HCT116 (cell line): ENCODE data around the gene SPEN. TPM values are rescaled to one million over a fixed set of nuclear protein-coding genes. Genes with fewer than 3 reads are reported as not detected.

ENCODE experiments used
- ATAC-seq: fragments of 200-7000 bp; cut with Tn5 transposase; 2 replicates; pipeline ENCODE4 v1.9.1; 2020; ENCODE audit warnings: mild to moderate bottlenecking, moderate library complexity
- BruUV-seq: library from RNA; stranded (reverse); fragments of 400-500 nt; replicated peaks from 2 replicates; lab custom pipeline; 2021; lab: Mats Ljungman, UMichigan
- CTCF ChIA-PET: fragments of 300-600 bp; sonication (Branson Sonifier 250); formaldehyde crosslinking; loops from one replicate; lab custom pipeline; 2021; ENCODE audit warnings: antibody characterized with exemption; lab: Charles Lee
- POLR2A ChIA-PET: fragments of 300-600, 350-600 bp; sonication (Branson Sonifier 250); formaldehyde crosslinking; loops from one replicate; lab custom pipeline; 2021; ENCODE audit warnings: antibody characterized with exemption; lab: Charles Lee
- RAD21 ChIA-PET, 2 experiments: fragments of 300-600 bp; sonication (Branson Sonifier 250); formaldehyde crosslinking; loops; one replicate each; lab custom pipeline; 2023; ENCODE audit warnings: low total read pairs in 2 of 2; ENCODE audit not compliant: uncharacterized antibody in 2 of 2, unreplicated experiment in 2 of 2, low non-redundant PET in 1 of 2; lab: Charles Lee
- DNase-seq: peaks from one replicate; pipeline ENCODE4 v3.0.0-alpha.2; 2010; ENCODE audit warnings: low read depth, low spot score
- H2AFZ ChIP-seq: fragments of 200-600 bp; shearing (Covaris generic), sonication (generic); 2 replicates; pipeline ENCODE4 v1.6.1; 2017; ENCODE audit warnings: low read depth, mixed run types, mixed read lengths, antibody characterized with exemption, low read length; ENCODE audit not compliant: poor library complexity, severe bottlenecking
- H3K27ac ChIP-seq: 2 replicates; pipeline ENCODE4 v1.5.1; 2012; ENCODE audit warnings: low read depth, low read length
- H3K27me3 ChIP-seq: fragments of 200-600 bp; sonication (generic); 2 replicates; pipeline ENCODE4 v1.6.1; 2016; ENCODE audit warnings: mixed run types, low read length, mixed read lengths; ENCODE audit not compliant: insufficient read depth
- H3K36me3 ChIP-seq, 2 experiments: fragments of 200-500 bp in 1 of 2; fragments of 200-600 bp in 1 of 2; sonication (Bioruptor generic) in 1 of 2; sonication (generic) in 1 of 2; 2 replicates each; pipeline versions ENCODE4 v1.5.1 to v1.6.1; 2014 to 2016; ENCODE audit warnings: low read length in 2 of 2, inconsistent platforms in 1 of 2, mixed read lengths in 1 of 2, mixed run types in 1 of 2; ENCODE audit not compliant: insufficient read depth in 2 of 2, control insufficient read depth in 1 of 2
- H3K4me1 ChIP-seq, 2 experiments: fragments of 200-600 bp in 1 of 2; sonication (generic) in 1 of 2; 2 replicates each; pipeline versions ENCODE4 v1.5.1 to v1.6.1; 2012 to 2017; ENCODE audit warnings: low read length in 2 of 2, inconsistent platforms in 1 of 2, mild to moderate bottlenecking in 1 of 2, mixed read lengths in 1 of 2, mixed run types in 1 of 2, moderate library complexity in 1 of 2; ENCODE audit not compliant: insufficient read depth in 2 of 2, control insufficient read depth in 1 of 2
- H3K4me2 ChIP-seq: fragments of 200-600 bp; sonication (generic); 2 replicates; pipeline ENCODE4 v1.6.1; 2017; ENCODE audit warnings: mixed run types, low read length, mixed read lengths
- H3K4me3 ChIP-seq, 2 experiments: fragments of 200-600 bp in 1 of 2; sonication (generic) in 1 of 2; replicated peaks in 1 of 2; 2 replicates each; pipeline ENCODE4 v1.5.1; 2011 to 2016; ENCODE audit warnings: low read length in 2 of 2, control low read depth in 1 of 2, low read depth in 1 of 2, mild to moderate bottlenecking in 1 of 2, mixed read lengths in 1 of 2, mixed run types in 1 of 2
- H3K79me2 ChIP-seq: fragments of 200-600 bp; sonication (generic); 2 replicates; pipeline ENCODE4 v1.6.1; 2017; ENCODE audit warnings: mild to moderate bottlenecking, mixed run types, low read length, moderate library complexity, mixed read lengths; ENCODE audit not compliant: insufficient read depth
- H3K9ac ChIP-seq: fragments of 200-600 bp; sonication (generic); 2 replicates; pipeline ENCODE4 v1.6.1; 2016; ENCODE audit warnings: low read length, mixed read lengths
- H3K9me2 ChIP-seq: fragments of 200-600 bp; sonication (generic), shearing (Covaris generic); 2 replicates; pipeline ENCODE4 v1.6.1; 2017; ENCODE audit warnings: mixed run types, mild to moderate bottlenecking, moderate library complexity; ENCODE audit not compliant: insufficient read depth
- H3K9me3 ChIP-seq, 2 experiments: fragments of 200-500 bp in 1 of 2; fragments of 200-600 bp in 1 of 2; sonication (Bioruptor generic) in 1 of 2; sonication (generic) in 1 of 2; 2 replicates each; pipeline ENCODE4 v1.6.1; 2014 to 2017; ENCODE audit warnings: low read length in 2 of 2, mixed read lengths in 2 of 2, inconsistent platforms in 1 of 2, low read depth in 1 of 2, mild to moderate bottlenecking in 1 of 2, mixed run types in 1 of 2, moderate library complexity in 1 of 2; ENCODE audit not compliant: control insufficient read depth in 1 of 2, insufficient read depth in 1 of 2
- H4K20me1 ChIP-seq: fragments of 200-600 bp; sonication (generic), shearing (Covaris generic); 2 replicates; pipeline ENCODE4 v1.6.1; 2017; ENCODE audit warnings: mixed run types, mild to moderate bottlenecking, moderate library complexity; ENCODE audit not compliant: insufficient read depth
- ATF3 ChIP-seq: IDR thresholded peaks from 2 replicates; pipeline ENCODE4 v1.6.1; 2012
- CEBPB ChIP-seq: IDR thresholded peaks from 2 replicates; pipeline ENCODE4 v1.6.1; 2012; ENCODE audit warnings: low read depth
- CTCF ChIP-seq, 3 experiments: fragments of 200-600 bp in 1 of 3; sonication (generic) in 1 of 3; IDR thresholded peaks in 2 of 3; conservative IDR thresholded peaks in 1 of 3; 2 replicates each; pipeline ENCODE4 v1.5.1; 2012 to 2017; ENCODE audit warnings: low read depth in 2 of 3, low read length in 2 of 3, antibody characterized with exemption in 1 of 3, borderline replicate concordance in 1 of 3, control low read depth in 1 of 3, mild to moderate bottlenecking in 1 of 3, mixed read lengths in 1 of 3, mixed run types in 1 of 3, moderate library complexity in 1 of 3; ENCODE audit not compliant: insufficient read depth in 1 of 3
- EZH2phosphoT487 ChIP-seq: fragments of 200-600 bp; IDR thresholded peaks from 2 replicates; pipeline ENCODE4 v1.6.1; 2018; ENCODE audit warnings: antibody characterized with exemption, borderline replicate concordance
- FOSL1 ChIP-seq: IDR thresholded peaks from 2 replicates; pipeline ENCODE4 v1.6.1; 2012; ENCODE audit warnings: low read depth
- JUND ChIP-seq: IDR thresholded peaks from 2 replicates; pipeline ENCODE4 v1.6.1; 2012
- POLR2A ChIP-seq: IDR thresholded peaks from 2 replicates; pipeline ENCODE4 v1.7.0; 2011; ENCODE audit warnings: borderline replicate concordance; ENCODE audit not compliant: insufficient read depth, insufficient read length; ENCODE audit errors: extremely low read depth
- POLR2AphosphoS5 ChIP-seq: IDR thresholded peaks from 2 replicates; pipeline ENCODE4 v1.6.1; 2011; ENCODE audit warnings: mild to moderate bottlenecking, low read depth, low read length, moderate library complexity
- RAD21 ChIP-seq: IDR thresholded peaks from 2 replicates; pipeline ENCODE4 v1.6.1; 2012; ENCODE audit warnings: low read depth, mild to moderate bottlenecking
- REST ChIP-seq: IDR thresholded peaks from 2 replicates; pipeline ENCODE4 v1.6.1; 2012; ENCODE audit warnings: low read depth
- SIN3A ChIP-seq: IDR thresholded peaks from 2 replicates; pipeline ENCODE4 v1.6.1; 2012; ENCODE audit warnings: low read depth
- SP1 ChIP-seq: IDR thresholded peaks from 2 replicates; pipeline ENCODE4 v1.6.1; 2012; ENCODE audit warnings: low read depth
- SRF ChIP-seq: IDR thresholded peaks from 2 replicates; pipeline ENCODE4 v1.6.1; 2012; ENCODE audit warnings: low read depth
- TCF7L2 ChIP-seq: IDR thresholded peaks from 2 replicates; pipeline ENCODE4 v1.7.0; 2011; ENCODE audit warnings: borderline replicate concordance, inconsistent platforms; ENCODE audit not compliant: insufficient read depth, insufficient read length; ENCODE audit errors: extremely low read depth
- YY1 ChIP-seq: IDR thresholded peaks from 2 replicates; pipeline ENCODE4 v1.6.1; 2011; ENCODE audit warnings: low read length, low read depth, moderate library complexity, mild to moderate bottlenecking; ENCODE audit not compliant: insufficient replicate concordance; ENCODE audit errors: extremely low read depth
- ZFX ChIP-seq: fragments of 450-650 bp; IDR thresholded peaks from 2 replicates; pipeline ENCODE4 v1.6.1; 2017
- ZNF274 ChIP-seq: fragments of 200-500 bp; sonication (Bioruptor generic); IDR thresholded peaks from 2 replicates; pipeline ENCODE4 v1.6.1; 2014; ENCODE audit warnings: mild to moderate bottlenecking, low read depth, low read length, inconsistent platforms
- intact Hi-C: fragments of 100-400 bp; cut with micrococcal nuclease; formaldehyde crosslinking; loops from 2 replicates; pipeline ENCODE4 v1.10.0; 2022
- total RNA-seq: library from RNA; stranded (reverse); gene quantifications from one replicate; pipeline ENCODE4 v1.2.1, GENCODE V29; 2021; ENCODE audit not compliant: unreplicated experiment

Gene SPEN
- total RNA-seq, 1 experiment from 2014 or later: 58.6 TPM

GRCh38 chr1:15981679-15982078 lies 134.2 kb downstream of the SPEN start:
- ChIA-PET RAD21 (no interaction called here), POLR2A (no interaction called here), CTCF (no interaction called here)
- intact Hi-C loops: no loop called here
- no peaks in the 10 kb centered on the region for H3K9me2 ChIP-seq
- no peaks in the 10 kb centered on the region for H3K79me2 ChIP-seq
- H3K27me3 ChIP-seq: no peaks in the 10 kb centered on the region
- H3K36me3 ChIP-seq: no peaks in the 10 kb centered on the region
- H3K4me3 ChIP-seq: no peak overlapping the region
- no peak overlapping the region for H3K27ac ChIP-seq
- DNase-seq (no peak), ATAC-seq (no peak)
- BruUV-seq: no TSS peak
- H3K4me2 ChIP-seq: no peak overlapping the region
- H3K9ac ChIP-seq: no peak overlapping the region
- H4K20me1 ChIP-seq: no peaks in the 10 kb centered on the region
- H2AFZ ChIP-seq: no peak overlapping the region
- peaks cover 10 to 23% of the 10 kb centered on the region in 2 experiments for H3K4me1 ChIP-seq
- TF ChIP-seq POLR2A (no peak), CTCF (IDR thresholded peaks at IDR 0.05 in 2 of 3, conservative IDR thresholded peaks at IDR 0.05 in 1 of 3; ENCODE audit: borderline replicate concordance in 1 of 3, insufficient read depth in 1 of 3, low read depth in 2 of 3, low read length in 2 of 3) (no peak), SRF (no peak), EZH2phosphoT487 (no peak), JUND (no peak), FOSL1 (no peak), RAD21 (no peak), CEBPB (no peak), SIN3A (no peak), SP1 (no peak), POLR2AphosphoS5 (no peak), ZFX (no peak), TCF7L2 (no peak), ZNF274 (no peak), ATF3 (no peak), YY1 (no peak), REST (no peak)
- H3K9me3 ChIP-seq: peaks cover 0 to 3% of the 10 kb centered on the region in 2 experiments; a peak in 1 of 4 replicates
